ENCODE data around the gene MRPL20. TPM values are rescaled to one million over a fixed set of nuclear protein-coding genes. Genes with fewer than 3 reads are reported as not detected.
"Not testable (repeated sequence)": the region's sequence is repeated elsewhere in the genome, so short reads cannot be mapped to it uniquely, and the experiment has no call there.

Gene MRPL20
- total RNA-seq, 1 donor from 2014 or later = 108 TPM

DNA sequence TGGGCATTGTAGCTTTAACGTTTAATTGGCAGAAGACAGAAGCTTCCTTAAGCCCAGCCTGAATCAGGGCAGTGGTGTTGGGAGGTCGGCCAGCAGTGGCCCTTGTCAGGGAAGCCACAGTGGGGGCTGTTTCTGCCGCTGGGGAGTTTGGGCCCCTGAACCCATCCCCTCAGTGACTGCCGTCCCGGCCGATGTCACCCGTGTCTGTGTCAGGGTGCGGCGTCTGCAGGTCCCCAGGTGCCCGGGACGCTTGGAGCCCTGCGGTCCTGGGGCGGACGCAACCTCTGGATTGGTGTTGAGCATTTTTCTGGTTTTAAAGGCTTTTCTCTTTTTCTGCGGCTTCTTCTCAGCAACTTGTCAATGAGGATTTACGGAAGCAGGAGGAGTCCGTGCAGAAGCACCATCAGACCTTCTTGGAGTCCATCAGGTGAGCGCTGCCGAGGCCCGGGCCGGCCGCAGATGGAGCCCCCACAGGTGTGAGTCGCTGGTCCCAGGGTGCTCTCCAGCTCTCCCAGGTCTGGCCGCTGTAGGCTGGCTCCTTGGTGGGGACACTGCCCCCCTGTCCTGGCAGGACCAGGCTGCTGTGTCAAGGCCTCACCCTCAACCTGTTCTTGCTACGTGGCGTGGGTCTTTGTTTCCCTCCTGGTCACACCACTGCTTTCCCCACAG is 44.7 kb upstream of the MRPL20 start:
- H3K27me3 Mint-ChIP-seq = peaks cover 7% of the 10 kb centered on the region

DNA sequence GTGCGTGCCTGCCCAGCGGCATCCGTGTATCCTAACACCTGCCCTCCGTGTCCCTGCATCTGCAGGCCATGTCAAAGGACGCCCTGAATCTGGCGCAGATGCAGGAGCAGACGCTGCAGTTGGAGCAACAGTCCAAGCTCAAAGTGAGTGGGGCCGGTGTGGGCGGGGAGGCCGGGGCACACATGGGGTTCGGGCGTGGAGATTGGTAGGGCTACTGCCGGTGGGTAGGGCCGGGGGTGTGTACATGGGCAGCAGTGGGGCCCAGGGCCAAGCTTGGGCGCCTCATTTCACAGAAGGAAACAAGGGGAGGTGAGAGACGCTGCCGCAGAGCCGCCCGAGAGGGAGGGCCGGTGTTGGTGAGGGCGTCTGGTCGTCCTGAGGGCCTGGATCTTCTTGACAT is 43.5 kb upstream of the MRPL20 start:
- H3K9me3 Mint-ChIP-seq; H3K36me3 Mint-ChIP-seq; DNase-seq (ENCODE audit: extremely low spot score, unreplicated experiment); H3K27ac Mint-ChIP-seq; H3K4me1 Mint-ChIP-seq (ENCODE audit: unreplicated experiment); H3K4me3 Mint-ChIP-seq; H3K27me3 Mint-ChIP-seq: not testable (repeated sequence)

More for the DNA sequence above, 44.7 kb upstream of the MRPL20 start:
- Mint-ChIP-seq H3K9me3 (no peaks in the 10 kb centered on the region), H3K4me1 (ENCODE audit: unreplicated experiment) (no peaks in the 10 kb centered on the region), H3K36me3 (no peaks in the 10 kb centered on the region), H3K27ac (no peak overlapping the region), H3K4me3 (no peak overlapping the region)
- no peak for DNase-seq (ENCODE audit: extremely low spot score, unreplicated experiment)
- TF ChIP-seq, protein P1, sequence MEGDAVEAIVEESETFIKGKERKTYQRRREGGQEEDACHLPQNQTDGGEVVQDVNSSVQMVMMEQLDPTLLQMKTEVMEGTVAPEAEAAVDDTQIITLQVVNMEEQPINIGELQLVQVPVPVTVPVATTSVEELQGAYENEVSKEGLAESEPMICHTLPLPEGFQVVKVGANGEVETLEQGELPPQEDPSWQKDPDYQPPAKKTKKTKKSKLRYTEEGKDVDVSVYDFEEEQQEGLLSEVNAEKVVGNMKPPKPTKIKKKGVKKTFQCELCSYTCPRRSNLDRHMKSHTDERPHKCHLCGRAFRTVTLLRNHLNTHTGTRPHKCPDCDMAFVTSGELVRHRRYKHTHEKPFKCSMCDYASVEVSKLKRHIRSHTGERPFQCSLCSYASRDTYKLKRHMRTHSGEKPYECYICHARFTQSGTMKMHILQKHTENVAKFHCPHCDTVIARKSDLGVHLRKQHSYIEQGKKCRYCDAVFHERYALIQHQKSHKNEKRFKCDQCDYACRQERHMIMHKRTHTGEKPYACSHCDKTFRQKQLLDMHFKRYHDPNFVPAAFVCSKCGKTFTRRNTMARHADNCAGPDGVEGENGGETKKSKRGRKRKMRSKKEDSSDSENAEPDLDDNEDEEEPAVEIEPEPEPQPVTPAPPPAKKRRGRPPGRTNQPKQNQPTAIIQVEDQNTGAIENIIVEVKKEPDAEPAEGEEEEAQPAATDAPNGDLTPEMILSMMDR (conservative IDR thresholded peaks at IDR 0.05) = no peak

DNA sequence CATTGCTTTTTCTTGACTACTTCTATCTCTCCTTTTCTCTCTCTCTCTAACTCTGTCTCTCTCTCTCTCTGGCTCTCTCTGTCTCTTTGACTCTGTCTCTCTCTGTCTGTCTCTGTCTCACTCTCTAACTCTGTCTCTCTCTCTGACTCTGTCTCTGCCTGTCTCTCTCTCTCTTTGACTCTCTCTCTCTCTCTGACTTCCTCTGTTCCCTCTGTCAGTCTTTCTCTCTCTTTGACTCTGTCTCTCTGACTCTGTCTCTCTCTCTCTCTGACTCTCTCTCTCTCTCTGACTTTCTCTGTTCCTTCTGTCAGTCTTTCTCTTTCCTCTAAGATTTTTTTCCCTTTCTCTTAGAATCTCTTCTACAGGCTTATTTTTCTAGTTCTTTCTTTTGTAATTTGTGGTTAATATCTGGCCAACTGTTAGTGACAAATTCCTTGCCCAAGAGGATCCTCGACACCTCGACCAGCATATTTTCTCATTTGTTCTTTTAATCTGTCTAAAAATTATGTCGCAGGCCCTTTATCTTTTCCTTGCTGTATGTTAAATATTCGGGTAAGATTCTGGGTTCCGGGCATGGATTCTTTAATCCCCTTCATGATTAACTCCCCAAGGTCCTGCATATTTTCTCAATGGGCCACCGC is 42.1 kb upstream of the MRPL20 start, which contains the start of gene ATAD3C:
TSS of gene ATAD3C (plus strand) at position 591 of the 641 bp plus-strand sequence. CDS start 995 bp downstream, outside the sequence.
- Mint-ChIP-seq H3K9me3 (no peaks in the 10 kb centered on the region), H3K4me1 (ENCODE audit: unreplicated experiment) (no peaks in the 10 kb centered on the region), H3K4me3 (no peak within 1 kb of the TSS), H3K27ac (no peak within 1 kb of the TSS), H3K27me3 (peaks cover 7% of the 10 kb centered on the region), H3K36me3 (no peaks in the 10 kb centered on the region)
- TF ChIP-seq, protein P1 (conservative IDR thresholded peaks at IDR 0.05) = no peak
- no peak for DNase-seq (ENCODE audit: extremely low spot score, unreplicated experiment)

DNA sequence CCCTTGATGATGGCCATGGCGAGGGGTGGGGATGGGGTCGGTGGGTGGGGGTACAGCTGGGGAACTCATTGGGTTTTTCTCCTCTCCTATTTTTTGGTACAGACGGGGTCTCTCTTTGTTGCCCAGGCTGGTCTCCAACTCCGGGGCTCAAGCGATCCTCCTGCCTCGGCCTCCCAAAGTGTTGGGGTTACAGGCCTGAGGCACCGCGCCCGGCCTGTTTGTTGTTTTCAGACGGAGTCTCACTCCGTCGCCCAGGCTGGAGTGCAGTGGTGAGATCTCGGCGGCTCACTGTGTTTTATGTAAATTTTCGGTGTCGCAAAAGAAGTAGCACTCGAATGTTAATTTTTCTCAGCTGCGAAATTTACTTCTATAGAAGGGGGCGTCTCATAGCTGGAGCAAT is 39.5 kb upstream of the MRPL20 start:
- not testable (repeated sequence) for DNase-seq (ENCODE audit: extremely low spot score, unreplicated experiment); H3K4me3 Mint-ChIP-seq; H3K27me3 Mint-ChIP-seq; H3K4me1 Mint-ChIP-seq (ENCODE audit: unreplicated experiment); H3K36me3 Mint-ChIP-seq; H3K27ac Mint-ChIP-seq; H3K9me3 Mint-ChIP-seq

DNA sequence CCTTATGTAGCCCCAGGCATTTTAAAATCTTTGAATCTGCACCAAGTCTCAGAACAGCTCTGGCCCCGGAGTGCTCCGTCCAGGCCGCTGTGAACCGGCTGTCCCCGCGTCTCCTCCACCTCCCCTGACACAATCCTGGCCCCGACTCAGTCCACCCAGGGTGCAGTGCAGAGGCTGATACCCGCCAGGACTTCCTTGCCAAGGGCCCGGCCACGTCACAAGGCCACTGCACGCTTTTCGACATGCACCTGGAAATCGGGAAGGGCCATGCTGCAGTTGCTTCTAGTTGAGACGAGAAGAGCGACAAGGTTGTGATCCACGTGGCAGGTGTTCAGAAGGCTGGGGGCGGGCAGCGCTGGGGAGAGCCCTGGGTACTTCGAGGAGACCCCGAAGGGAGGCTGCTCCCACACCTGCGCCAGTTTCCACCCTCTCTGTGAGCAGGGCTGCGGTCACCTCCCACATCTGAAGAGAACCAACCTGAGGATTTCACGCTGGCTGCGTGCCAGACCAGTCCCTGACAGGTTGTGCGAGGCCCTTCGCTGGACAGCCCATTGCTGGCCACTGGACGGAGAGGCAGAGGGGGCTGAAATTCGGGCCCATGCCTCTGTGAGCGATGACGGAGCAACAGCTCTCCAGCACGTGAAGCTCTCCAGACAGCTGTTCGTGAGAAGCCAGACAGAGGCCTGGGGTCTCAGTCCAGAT is 35.1 kb upstream of the MRPL20 start:
- H3K27ac Mint-ChIP-seq = no peak overlapping the region
- H3K9me3 Mint-ChIP-seq = no peaks in the 10 kb centered on the region
- H3K4me3 Mint-ChIP-seq = no peak overlapping the region
- DNase-seq (ENCODE audit: extremely low spot score, unreplicated experiment) = no peak
- TF ChIP-seq, protein P1 (conservative IDR thresholded peaks at IDR 0.05) = no peak
- no peaks in the 10 kb centered on the region for H3K36me3 Mint-ChIP-seq
- no peaks in the 10 kb centered on the region for H3K27me3 Mint-ChIP-seq
- peaks cover 5% of the 10 kb centered on the region for H3K4me1 Mint-ChIP-seq (ENCODE audit: unreplicated experiment)

DNA sequence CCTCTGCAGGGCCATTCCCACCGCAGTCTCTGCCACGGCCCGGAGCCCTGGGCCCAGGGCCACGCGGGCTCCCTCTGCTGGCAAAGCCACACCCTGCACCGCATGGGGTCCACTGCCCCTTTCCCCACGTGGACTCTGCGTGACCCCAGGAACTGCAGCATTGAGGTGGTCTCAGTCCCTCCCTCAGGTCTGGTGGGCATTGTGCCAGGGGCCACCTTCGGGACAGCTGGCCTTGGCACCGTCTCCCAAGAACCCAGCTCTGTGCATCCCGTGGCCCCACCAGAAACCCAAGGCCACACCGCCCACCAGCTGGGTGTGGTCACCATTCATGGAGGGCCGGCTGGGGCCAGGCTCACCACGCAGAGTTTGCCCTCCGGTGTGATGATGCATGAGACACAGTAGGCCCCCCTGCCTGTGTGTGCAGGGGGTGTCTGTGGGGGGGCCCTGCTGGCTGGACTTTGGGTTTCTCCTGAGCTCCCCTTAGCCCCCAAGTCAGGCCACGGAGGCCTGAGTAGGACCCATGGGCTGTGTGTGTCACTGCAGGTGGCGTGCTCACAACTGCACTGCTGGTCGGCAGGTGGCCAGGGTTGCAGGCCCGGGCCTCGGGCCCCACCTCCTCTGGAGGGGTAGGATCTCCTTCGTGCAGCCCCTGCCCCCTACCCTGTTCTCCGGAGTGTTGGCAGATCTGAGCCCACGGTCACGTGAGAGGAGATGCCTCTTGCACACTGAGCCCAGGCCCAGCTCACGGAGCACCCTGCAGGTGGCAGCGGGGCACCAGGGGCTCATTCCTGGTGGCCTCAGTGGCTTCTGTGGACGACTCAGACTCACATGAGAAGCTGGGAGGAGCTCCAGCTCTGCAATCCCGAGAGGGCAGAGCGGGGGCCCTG is 34.2 kb upstream of the MRPL20 start:
- DNase-seq (ENCODE audit: extremely low spot score, unreplicated experiment) = peak; percentile 78
- no peak overlapping the region for H3K4me3 Mint-ChIP-seq
- H3K27ac Mint-ChIP-seq = peak overlapping the region; percentile 64
- peaks cover 5% of the 10 kb centered on the region for H3K4me1 Mint-ChIP-seq (ENCODE audit: unreplicated experiment)
- H3K27me3 Mint-ChIP-seq = no peaks in the 10 kb centered on the region
- no peaks in the 10 kb centered on the region for H3K9me3 Mint-ChIP-seq
- TF ChIP-seq, protein P1 (conservative IDR thresholded peaks at IDR 0.05) = peak; percentile 81
- H3K36me3 Mint-ChIP-seq = no peaks in the 10 kb centered on the region
